GM21825 (cell line): Measurements from ENCODE around the gene SLC2A11.
A peak's percentile ranks its signal among the peaks of the same experiment; 100 is the strongest.
"Not testable (repeated sequence)": the region's sequence is repeated elsewhere in the genome, so short reads cannot be mapped to it uniquely, and the experiment has no call there.

Source experiments
- ATAC-seq: cut with Tn5 transposase; IDR thresholded peaks from one replicate; pipeline ENCODE4 v1.9.1; 2021; ENCODE audit warnings: mild to moderate bottlenecking, moderate library complexity; ENCODE audit not compliant: unreplicated experiment

The SLC2A11 gene

GRCh38 chr22:23884140-23884539 lies 26.5 kb downstream of the SLC2A11 start:
- ATAC-seq: no peak

GRCh38 chr22:23888615-23889401 lies 31.1 kb downstream of the SLC2A11 start:
- no peak for ATAC-seq

GRCh38 chr22:23889620-23890019 lies 31.9 kb downstream of the SLC2A11 start:
- no peak for ATAC-seq

DNA sequence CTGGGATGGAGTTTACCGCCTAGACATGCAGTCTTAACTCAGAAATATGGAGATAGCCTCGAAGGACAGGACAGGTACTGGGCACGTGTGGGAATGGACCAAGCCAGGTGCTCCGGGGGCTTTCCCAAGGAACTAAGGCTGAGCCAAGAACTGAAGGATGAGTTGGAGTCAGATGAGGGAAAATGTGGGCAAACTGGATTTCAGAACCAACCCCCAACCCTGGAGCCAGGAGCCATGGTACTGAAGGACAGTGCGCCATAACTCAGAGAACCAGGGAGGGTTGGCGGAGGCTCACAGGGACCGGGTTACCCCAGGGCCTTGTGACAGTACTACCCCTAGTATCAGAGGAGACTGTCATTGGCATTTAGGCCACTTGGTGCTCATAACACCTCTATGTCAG lies 34.1 kb downstream of the SLC2A11 start:
- no peak for ATAC-seq

DNA sequence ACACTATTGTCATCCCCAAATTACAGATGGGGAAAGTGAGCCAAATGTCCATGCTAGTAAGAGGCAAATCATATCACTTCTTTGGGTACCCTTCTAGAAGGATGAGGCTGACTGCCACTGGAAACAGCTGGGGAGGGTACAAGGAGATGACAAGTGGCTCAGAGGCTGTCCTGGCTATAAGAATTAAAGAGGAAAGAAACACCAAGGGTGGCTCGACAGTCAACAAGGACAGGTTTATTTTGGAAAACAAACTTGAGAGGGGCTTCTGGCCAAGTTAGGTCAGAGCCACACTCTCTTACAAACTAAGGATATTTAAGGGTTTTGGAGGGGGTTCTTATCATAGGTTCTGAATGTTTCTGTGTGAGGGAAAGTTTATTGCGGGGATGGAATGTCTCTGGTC lies 34.5 kb downstream of the SLC2A11 start:
- ATAC-seq: no peak

DNA sequence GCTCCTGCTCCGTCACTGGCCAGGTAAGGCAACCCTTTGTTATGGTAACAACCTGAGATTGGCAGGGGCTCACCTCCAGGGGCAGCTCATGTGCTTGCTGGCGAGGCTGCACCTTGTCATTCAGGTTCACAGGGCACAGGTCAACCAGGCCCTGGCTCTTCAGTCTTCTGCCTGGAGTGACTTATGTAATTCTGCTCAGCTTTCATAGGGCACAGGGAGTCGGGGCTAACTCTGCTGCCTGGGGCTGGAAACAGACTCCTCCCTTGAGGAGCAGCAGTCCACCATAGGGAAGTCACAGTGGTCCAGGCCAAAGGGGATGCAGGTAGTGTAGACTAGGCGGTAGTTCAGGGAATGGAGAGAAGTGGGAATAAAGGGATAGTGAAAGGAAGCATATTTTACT lies 35.0 kb downstream of the SLC2A11 start:
- no peak for ATAC-seq

- ATAC-seq: no peak
Observed at GRCh38 chr22:23893121-23893944, 35.7 kb downstream of the SLC2A11 start.

DNA sequence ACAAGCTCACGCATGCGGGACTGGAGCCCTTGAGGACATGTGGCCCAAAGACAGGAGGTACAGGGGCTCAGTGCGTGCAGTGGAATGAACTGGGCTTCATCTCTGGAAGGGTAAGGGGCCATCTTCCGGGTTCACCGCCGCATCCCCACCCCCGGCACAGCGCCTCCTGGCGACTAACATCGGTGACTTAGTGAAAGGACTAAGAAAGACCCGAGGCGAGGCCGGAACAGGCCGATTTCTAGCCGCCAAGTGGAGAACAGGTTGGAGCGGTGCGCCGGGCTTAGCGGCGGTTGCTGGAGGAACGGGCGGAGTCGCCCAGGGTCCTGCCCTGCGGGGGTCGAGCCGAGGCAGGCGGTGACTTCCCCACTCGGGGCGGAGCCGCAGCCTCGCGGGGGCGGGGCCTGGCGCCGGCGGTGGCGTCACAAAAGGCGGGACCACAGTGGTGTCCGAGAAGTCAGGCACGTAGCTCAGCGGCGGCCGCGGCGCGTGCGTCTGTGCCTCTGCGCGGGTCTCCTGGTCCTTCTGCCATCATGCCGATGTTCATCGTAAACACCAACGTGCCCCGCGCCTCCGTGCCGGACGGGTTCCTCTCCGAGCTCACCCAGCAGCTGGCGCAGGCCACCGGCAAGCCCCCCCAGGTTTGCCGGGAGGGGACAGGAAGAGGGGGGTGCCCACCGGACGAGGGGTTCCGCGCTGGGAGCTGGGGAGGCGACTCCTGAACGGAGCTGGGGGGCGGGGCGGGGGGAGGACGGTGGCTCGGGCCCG lies 36.5 kb downstream of the SLC2A11 start, which contains the start of gene MIF:
Gene MIF (plus strand): TSS at position 439 of the 765 bp plus-strand sequence. CDS start 92 bp downstream, at position 531.
- peak; percentile 75 for ATAC-seq

- ATAC-seq: peak; percentile 10
Observed at GRCh38 chr22:23894710-23895598, 37.3 kb downstream of the SLC2A11 start.

DNA sequence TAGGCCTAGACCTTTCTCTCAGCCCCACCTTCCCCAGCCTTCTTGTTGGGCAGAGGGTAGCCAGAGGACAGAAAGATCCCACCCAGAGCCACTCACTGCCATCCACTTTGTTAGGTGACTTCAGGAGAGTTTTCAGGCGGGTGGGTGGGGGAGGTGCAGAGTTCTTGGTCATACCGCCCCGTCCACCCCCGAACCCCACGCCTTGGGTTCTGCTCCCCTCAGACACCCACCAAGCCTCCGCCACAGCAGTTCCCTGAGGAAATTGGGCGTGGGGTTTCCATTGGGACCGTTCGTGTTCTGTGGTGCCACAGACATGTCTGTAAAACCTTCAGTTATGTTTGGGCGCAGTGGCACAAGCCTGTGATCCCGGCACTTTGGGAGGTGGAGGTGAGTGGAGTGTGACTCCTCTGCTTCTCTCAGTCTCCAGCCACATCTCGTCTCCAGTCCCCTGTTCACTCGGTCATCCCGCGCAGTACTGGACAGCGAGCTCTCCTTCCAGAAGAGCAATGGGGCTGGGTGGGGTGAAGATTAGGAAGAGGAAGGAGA lies 38.0 kb downstream of the SLC2A11 start:
- ATAC-seq: no peak

- no peak for ATAC-seq
Observed at GRCh38 chr22:23896166-23896522, 38.5 kb downstream of the SLC2A11 start.

DNA sequence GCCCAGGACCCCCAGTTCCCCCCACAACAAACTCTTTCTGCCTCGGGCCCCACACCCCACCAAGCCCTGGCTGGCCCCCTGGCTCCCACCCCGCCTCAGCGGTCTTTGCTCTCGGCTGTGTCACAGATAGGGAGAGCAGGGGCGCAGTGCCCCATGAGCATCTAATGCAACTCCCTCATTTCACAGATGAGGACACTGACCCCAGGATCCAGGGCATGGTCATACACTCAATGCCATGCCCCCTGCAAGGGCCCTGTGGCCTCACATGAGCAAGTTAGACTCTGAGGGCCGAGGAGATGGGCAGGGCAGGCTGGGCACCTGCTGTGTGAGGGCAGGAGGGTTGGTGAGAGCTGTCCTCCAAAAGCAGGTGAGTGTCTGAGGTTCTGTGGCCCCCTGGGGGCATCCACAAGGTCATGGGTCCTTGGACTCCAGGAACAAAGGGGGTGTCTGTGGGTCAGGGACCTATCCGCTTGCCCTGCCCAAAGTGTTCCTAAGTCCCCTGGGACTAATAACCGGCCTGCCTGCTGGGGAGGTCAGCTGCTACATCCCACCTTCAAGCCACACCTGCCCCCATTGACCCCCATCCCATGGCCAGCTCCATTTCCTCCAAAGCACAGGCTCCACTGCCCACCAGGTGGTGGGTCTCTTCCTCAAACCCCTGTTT lies 39.0 kb downstream of the SLC2A11 start:
- ATAC-seq: no peak

GRCh38 chr22:23897320-23897719 lies 39.6 kb downstream of the SLC2A11 start:
- no peak for ATAC-seq

DNA sequence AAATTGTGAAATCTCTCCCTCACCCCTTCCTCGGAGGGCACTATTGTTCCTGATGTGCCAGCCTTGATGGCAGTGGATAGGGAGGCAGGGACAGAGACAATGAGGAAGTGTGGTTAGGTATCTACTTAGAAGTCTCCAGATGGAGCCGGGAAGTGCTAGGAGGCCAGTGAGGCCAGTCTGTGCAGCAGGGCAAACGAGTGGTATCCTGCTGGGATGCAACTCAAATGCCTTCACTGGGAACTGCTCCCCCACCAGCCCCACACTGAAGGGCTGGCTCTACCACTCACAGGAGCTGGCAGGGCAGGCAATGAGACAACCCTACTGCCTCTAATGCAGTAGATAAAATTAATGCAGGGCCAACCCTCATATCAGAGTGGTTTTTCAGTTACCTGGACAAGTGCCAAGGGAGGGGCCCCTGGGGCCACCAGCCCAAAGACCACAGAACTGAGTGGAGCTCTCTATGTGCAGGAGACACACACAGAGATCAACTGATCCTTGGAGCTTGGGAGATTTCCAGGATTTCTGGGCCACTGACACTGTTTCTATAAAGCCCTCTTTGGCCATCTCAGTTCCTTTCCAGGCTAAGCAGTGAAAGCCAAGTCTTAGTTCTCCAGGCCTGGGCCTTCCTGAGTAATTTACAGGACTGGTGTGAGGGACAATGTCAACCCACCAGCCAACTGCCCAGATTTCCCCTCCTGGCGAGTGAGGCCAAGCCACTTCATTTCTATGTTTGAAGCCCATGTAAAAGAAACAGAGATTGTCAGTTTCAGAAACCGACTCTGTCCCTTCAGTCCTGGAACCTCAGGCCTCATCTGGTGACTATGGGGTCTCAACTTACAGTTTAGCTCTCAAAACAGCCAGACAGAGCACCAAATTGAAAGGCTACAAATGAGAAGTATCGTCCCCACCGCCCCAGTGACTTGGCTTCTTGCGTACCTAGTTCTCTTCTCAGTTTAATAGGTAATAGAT lies 40.6 kb downstream of the SLC2A11 start:
- ATAC-seq: no peak

- ATAC-seq: no peak
Observed at GRCh38 chr22:23899042-23899745, 41.5 kb downstream of the SLC2A11 start.

- not testable (repeated sequence) for ATAC-seq
Observed at GRCh38 chr22:23900227-23900626, 42.6 kb downstream of the SLC2A11 start.

- no peak for ATAC-seq
Observed at GRCh38 chr22:23901600-23901999, 43.9 kb downstream of the SLC2A11 start.
